Stimulated activated CD4-positive, alpha-beta T cell treated with anti-CD3 and anti-CD28 coated beads, Interleukin-15, amount 100 ng/mL, for 24 hours (primary cell): Measurements from ENCODE around the gene LTBR.

ENCODE experiments used
- DNase-seq: peaks from one replicate; pipeline ENCODE4 v3.0.0-alpha.2; 2020

Gene LTBR

GRCh38 chr12:6384499-6385436 lies 806 bp downstream of the LTBR start:
- no peak for DNase-seq

- DNase-seq: no peak
Observed at GRCh38 chr12:6386038-6386437, 2.1 kb downstream of the LTBR start.

GRCh38 chr12:6386491-6386890 lies 2.5 kb downstream of the LTBR start:
- DNase-seq: no peak

- DNase-seq: no peak
Observed at GRCh38 chr12:6387541-6387940, 3.6 kb downstream of the LTBR start.

GRCh38 chr12:6390084-6390799 lies 6.3 kb downstream of the LTBR start:
- DNase-seq: no peak

GRCh38 chr12:6391013-6391412 lies 7.1 kb downstream of the LTBR start:
- no peak for DNase-seq

GRCh38 chr12:6392504-6392903 lies 8.5 kb downstream of the LTBR start:
- DNase-seq: no peak

- no peak for DNase-seq
Observed at GRCh38 chr12:6393109-6393508, 9.1 kb downstream of the LTBR start.

GRCh38 chr12:6394398-6394797 lies 10.4 kb downstream of the LTBR start:
- no peak for DNase-seq

- DNase-seq: no peak
Observed at GRCh38 chr12:6396031-6396430, 12.1 kb downstream of the LTBR start.

- DNase-seq: no peak
Observed at GRCh38 chr12:6399884-6400644, 16.1 kb downstream of the LTBR start.

- DNase-seq: no peak
Observed at GRCh38 chr12:6404390-6404789, 20.4 kb downstream of the LTBR start.

- no peak for DNase-seq
Observed at GRCh38 chr12:6405963-6406362, 22.0 kb downstream of the LTBR start.

GRCh38 chr12:6407236-6407954 lies 23.4 kb downstream of the LTBR start:
- DNase-seq: no peak

GRCh38 chr12:6416596-6416995 lies 32.6 kb downstream of the LTBR start:
- no peak for DNase-seq

GRCh38 chr12:6418796-6419195 lies 34.8 kb downstream of the LTBR start:
- no peak for DNase-seq

GRCh38 chr12:6420364-6420763 lies 36.4 kb downstream of the LTBR start:
- DNase-seq: no peak

- DNase-seq: peak; percentile 83
Observed at GRCh38 chr12:6423267-6424007, 39.5 kb downstream of the LTBR start.

GRCh38 chr12:6424008-6424347 lies 40.0 kb downstream of the LTBR start:
- DNase-seq: no peak

GRCh38 chr12:6424866-6425265 lies 40.9 kb downstream of the LTBR start:
- DNase-seq: no peak

- DNase-seq: peak; percentile 55
Observed at GRCh38 chr12:6425590-6426531, 41.9 kb downstream of the LTBR start.
